Limb (tissue), 2 donors: ENCODE results near the gene KRT24.

ENCODE experiments used
- DNase-seq, 2 donors: peaks; one replicate each; pipeline ENCODE4 v3.0.0-alpha.2; 2016; ENCODE audit errors: extremely low spot score in 2 of 2

The KRT24 gene

GRCh38 chr17:40695874-40696472, 7.6 kb downstream of the KRT24 start:
- DNase-seq, result no peak

- no peak for DNase-seq
Observed at GRCh38 chr17:40694584-40694983, 9.0 kb downstream of the KRT24 start.

- no peak for DNase-seq
Observed at GRCh38 chr17:40687106-40687505, 16.4 kb downstream of the KRT24 start.

GRCh38 chr17:40686192-40686591, 17.4 kb downstream of the KRT24 start:
- no peak for DNase-seq

- no peak for DNase-seq
Observed at GRCh38 chr17:40680998-40681397, 22.6 kb downstream of the KRT24 start.

GRCh38 chr17:40679523-40679907, 24.0 kb downstream of the KRT24 start:
- no peak for DNase-seq

- DNase-seq, result no peak
Observed at GRCh38 chr17:40678902-40679522, 24.5 kb downstream of the KRT24 start.

- DNase-seq, result no peak
Observed at GRCh38 chr17:40675905-40676304, 27.6 kb downstream of the KRT24 start.

GRCh38 chr17:40672654-40673053, 30.9 kb downstream of the KRT24 start:
- no peak for DNase-seq

- no peak for DNase-seq
Observed at GRCh38 chr17:40671282-40671681, 32.3 kb downstream of the KRT24 start.

GRCh38 chr17:40666331-40666730, 37.2 kb downstream of the KRT24 start:
- no peak for DNase-seq

- no peak for DNase-seq
Observed at GRCh38 chr17:40664582-40665333, 38.8 kb downstream of the KRT24 start, which contains the start of gene KRT222. Gene KRT222 (minus strand): TSS chr17:40665177. CDS start chr17:40665099, 78 bp downstream.

GRCh38 chr17:40663252-40663651, 40.3 kb downstream of the KRT24 start:
- DNase-seq, result no peak

- no peak for DNase-seq
Observed at GRCh38 chr17:40659911-40660310, 43.6 kb downstream of the KRT24 start.

- no peak for DNase-seq
Observed at GRCh38 chr17:40658396-40658795, 45.2 kb downstream of the KRT24 start.

- DNase-seq, result no peak
Observed at GRCh38 chr17:40651939-40652338, 51.6 kb downstream of the KRT24 start.

GRCh38 chr17:40648384-40648968, 55.1 kb downstream of the KRT24 start:
- peak in 1 of 2 donors; percentile 30 for DNase-seq
